Epithelial cell of proximal tubule (primary cell): ENCODE data around the gene SMAP1. TPM values are rescaled to one million over a fixed set of nuclear protein-coding genes. Genes with fewer than 3 reads are reported as not detected.
"Not testable (repeated sequence)": the region's sequence is repeated elsewhere in the genome, so short reads cannot be mapped to it uniquely, and the experiment has no call there.

Experiments
- DNase-seq: peaks from one replicate; pipeline ENCODE4 v3.0.0-alpha.2; 2011; ENCODE audit warnings: low read depth
- H3K4me3 ChIP-seq: 2 replicates; pipeline ENCODE4 v1.5.1; 2011; ENCODE audit warnings: low read depth, mild to moderate bottlenecking, low read length
- total RNA-seq: library from RNA; depleted of rRNA; stranded (reverse); fragments of >200 nt; gene quantifications from 2 replicates; pipeline ENCODE4 v1.2.3, GENCODE V29; 2015
- TF ChIP-seq, protein P1 (sequence below): conservative IDR thresholded peaks from 2 replicates; pipeline ENCODE4 v1.5.1; 2012; ENCODE audit warnings: low read depth, mild to moderate bottlenecking, low read length

The SMAP1 gene
- total RNA-seq, 1 donor from 2014 or later = 24.7 TPM

DNA sequence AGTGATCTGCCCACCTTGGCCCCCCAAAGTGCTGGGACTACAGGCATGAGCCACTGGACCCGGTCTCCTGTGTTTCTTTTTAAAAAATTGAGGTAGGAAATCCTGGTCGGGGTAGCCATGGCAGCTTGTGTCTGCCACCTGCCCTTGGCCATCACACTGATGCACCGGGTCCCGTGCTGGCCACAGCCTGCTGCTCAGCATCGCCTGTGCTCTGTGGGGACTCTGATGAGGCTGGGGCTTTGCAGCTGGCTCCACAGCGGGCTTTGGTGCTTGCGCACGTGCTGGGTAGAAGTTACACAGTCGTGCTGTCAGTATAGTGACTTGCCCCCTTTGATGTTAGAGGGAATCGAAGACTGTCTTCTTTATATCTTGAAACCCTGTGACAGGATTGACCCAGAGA is 66.7 kb downstream of the SMAP1 start:
- H3K4me3 ChIP-seq = no peak overlapping the region
- no peak for DNase-seq
- TF ChIP-seq, protein P1, sequence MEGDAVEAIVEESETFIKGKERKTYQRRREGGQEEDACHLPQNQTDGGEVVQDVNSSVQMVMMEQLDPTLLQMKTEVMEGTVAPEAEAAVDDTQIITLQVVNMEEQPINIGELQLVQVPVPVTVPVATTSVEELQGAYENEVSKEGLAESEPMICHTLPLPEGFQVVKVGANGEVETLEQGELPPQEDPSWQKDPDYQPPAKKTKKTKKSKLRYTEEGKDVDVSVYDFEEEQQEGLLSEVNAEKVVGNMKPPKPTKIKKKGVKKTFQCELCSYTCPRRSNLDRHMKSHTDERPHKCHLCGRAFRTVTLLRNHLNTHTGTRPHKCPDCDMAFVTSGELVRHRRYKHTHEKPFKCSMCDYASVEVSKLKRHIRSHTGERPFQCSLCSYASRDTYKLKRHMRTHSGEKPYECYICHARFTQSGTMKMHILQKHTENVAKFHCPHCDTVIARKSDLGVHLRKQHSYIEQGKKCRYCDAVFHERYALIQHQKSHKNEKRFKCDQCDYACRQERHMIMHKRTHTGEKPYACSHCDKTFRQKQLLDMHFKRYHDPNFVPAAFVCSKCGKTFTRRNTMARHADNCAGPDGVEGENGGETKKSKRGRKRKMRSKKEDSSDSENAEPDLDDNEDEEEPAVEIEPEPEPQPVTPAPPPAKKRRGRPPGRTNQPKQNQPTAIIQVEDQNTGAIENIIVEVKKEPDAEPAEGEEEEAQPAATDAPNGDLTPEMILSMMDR = no peak

DNA sequence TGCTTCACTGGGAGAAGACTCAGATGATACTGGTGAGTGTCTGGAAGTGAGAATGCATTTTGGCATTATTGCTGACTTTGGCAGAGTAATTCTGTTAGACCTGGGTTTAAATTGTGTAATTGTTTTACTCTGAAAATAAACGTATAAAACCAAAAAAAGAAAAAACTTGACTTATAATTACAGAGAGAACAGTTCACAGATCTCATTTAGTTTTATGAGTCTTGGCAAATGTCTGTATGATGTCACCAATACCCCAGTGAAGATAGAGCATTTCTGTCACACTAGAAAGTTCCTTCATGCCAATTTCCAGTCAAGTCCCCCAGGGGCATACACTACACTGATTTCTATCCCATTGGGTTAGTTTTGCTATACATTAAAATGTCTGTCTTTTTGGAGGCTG is 67.3 kb downstream of the SMAP1 start:
- no peak for DNase-seq
- no peak overlapping the region for H3K4me3 ChIP-seq
- TF ChIP-seq, protein P1 = no peak

DNA sequence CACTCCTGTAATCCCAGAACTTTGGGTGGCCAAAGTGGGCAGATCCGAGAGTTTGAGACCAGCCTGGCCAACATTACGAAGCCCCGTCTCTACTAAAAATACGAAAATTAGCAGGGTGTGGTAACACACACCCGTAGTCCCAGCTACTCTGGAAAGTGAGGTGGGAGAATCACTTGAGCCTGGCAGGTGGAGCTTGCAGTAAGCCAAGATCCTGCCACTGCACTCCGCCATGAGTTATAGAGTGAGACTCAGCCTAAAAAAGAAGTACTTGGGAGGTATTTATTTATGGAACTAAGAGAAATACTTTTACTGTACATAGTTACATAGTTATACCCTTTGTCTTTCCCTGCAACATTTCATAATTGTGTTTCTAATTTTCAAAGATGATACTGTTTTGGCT is 67.8 kb downstream of the SMAP1 start:
- DNase-seq = no peak
- no peak overlapping the region for H3K4me3 ChIP-seq
- TF ChIP-seq, protein P1 = no peak

DNA sequence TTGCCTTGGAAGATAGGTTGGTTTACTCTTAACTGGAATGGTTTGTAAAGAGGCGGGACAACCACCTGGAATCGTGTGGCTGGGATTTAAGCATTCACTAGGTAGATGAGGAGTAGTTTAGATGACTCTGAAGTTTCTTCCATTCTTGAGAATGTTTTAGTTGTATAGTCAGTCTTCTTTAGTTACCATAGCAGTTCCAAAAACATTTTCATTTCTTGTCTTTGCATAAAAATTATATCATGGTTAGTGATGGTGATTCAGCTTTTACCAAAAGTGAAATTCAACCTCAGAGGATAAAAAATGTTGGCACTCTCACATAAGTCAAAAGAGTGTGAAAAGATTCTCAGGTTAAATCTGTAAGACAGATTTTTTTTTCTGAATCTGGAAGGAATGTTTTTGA is 70.3 kb downstream of the SMAP1 start:
- TF ChIP-seq, protein P1 = no peak
- H3K4me3 ChIP-seq = no peak overlapping the region
- DNase-seq = no peak

DNA sequence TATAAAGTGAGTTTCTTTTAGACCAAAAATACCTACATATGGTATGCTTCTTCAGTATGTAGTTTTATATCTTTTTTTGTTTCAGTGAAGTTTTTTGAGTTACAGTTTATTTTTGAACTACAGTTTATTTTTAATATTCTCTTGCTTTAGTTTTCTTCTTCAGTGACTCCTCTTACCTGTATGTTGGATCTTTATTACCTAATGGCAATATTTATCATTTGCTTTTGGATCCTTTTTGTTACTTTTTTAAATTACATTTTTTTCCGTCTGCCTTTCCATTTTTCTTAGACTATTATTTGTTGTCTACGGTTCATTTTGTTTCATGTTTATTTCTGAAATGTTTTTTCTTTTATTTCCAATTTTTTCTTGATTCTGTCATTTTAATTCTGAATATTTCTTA is 71.9 kb downstream of the SMAP1 start:
- DNase-seq = no peak
- TF ChIP-seq, protein P1 = no peak
- no peak overlapping the region for H3K4me3 ChIP-seq

DNA sequence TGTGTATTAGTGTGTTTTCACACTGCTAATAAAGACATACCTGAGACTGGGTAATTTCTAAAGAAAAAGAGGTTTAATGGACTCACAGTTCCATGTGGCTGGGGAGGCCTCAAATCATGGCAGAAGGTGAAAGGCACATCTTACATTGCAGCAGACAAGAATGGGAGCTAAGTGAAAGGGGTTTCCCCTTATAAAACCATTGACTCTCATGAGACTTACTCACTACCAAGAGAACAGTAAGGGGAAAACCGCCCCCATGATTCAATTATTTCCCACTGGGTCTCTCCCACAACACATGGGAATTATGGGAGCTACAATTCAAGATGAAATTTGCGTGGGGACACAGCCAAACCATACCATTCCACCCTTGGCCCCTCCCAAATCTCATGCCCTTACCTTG is 73.1 kb downstream of the SMAP1 start:
- DNase-seq, H3K4me3 ChIP-seq: not testable (repeated sequence)

DNA sequence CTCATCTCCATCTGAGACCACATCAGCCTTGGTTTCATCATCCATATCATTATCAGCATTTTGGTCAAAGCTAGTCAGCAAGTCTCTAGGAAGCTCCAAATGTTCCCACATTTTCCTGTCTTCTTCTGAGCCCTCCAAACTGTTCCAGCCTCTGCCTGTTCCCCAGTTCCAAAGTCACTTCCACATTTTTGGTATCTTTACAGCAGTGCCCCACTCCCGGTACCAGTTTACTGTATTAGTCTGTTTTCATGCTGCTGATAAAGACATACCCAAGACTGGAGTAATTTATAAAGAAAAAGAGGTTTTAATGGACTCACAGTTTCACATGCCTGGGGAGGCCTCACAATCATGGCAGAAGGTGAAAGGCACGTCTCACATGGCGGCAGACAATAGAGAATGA is 74.8 kb downstream of the SMAP1 start:
- H3K4me3 ChIP-seq, DNase-seq: not testable (repeated sequence)

DNA sequence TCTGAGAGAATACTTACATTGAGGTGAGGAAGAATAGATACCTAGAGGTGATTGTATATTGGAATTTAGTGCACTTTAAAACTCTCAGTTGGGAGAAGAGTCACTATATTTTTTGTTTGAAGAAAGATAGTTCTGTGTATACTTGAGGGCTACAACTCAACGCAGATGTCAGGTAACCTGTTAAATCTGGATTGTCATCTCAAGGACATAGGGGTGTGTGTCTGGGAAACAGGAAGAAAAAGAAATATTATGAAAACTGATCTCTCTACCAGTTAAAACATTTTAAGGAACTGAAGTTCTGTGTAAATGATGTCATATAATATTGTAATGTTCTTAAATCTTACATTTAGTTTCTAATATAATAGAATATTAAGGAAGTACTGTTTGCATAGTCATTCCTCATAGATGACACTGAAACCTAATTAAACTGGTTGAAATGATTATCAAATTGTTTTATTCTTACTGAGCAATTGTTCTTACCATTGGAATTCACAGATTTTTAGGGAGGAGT is 86.2 kb downstream of the SMAP1 start:
- DNase-seq = no peak
- no peak overlapping the region for H3K4me3 ChIP-seq
- TF ChIP-seq, protein P1 = no peak
